CMK (cell line): Measurements from ENCODE around the gene RAP1GAP.

ENCODE experiments used
- DNase-seq: peaks from one replicate; pipeline ENCODE4 v3.0.0-alpha.2; 2010; ENCODE audit warnings: low read depth

Gene RAP1GAP

GRCh38 chr1:21590934-21591333 is 78.2 kb downstream of the RAP1GAP start:
- DNase-seq: no peak

DNA sequence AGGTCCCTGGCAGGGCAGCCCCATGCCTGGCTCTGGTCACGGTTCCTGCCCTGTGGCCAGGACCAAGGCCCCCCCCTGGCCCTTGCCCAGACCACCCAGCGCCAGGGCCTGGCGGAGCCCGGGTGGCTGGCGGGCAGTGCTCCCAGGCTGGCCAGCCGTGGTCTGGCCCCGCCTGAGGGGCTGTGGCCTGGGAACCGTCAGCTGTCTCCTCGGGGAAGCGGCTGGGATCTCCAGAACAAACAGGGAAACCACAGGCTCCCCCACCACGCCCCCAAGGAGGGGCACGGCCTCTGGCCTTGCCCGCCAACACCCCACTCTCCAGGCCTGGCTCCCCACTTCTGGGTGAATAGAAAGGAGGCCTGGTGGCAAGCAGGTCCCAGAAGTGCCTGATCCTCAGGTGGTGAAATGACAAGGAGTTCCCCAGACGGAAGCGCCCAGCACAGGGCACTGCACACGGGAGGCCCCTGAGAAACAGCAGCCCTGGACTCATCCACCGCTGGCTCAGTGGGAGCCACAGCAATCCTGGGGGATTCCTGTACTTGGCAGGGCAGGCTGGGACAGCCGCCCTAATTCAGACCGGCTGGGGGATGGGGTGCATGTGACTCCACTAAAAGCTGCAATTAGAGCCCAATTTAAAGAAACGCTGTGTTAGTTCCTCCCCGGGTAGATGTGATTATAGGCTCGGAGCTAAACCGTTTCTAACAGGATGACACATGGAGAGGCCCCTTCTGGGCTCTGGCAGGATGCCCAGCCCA is 78.9 kb downstream of the RAP1GAP start:
- DNase-seq: no peak

- DNase-seq: no peak
These were observed 79.5 kb downstream of the RAP1GAP start for GRCh38 chr1:21589618-21590017.

DNA sequence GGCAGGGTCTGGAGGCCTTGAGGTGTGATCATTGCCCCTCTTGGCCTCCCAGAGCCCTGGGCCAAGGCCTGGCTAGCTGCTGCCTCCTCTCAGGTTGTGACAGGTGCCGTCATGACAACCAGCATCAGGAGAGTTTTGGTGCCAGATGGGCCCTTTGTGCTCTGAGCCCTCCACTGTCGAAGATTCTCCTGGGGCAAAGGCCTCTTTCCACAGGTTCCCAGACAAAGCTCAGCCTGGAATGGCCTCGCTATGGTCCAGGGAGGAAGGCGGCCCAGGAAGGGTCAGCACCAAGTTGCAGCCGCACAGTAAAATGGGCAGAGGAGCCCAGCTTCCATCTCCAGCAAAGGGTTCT is 81.6 kb downstream of the RAP1GAP start:
- no peak for DNase-seq

DNA sequence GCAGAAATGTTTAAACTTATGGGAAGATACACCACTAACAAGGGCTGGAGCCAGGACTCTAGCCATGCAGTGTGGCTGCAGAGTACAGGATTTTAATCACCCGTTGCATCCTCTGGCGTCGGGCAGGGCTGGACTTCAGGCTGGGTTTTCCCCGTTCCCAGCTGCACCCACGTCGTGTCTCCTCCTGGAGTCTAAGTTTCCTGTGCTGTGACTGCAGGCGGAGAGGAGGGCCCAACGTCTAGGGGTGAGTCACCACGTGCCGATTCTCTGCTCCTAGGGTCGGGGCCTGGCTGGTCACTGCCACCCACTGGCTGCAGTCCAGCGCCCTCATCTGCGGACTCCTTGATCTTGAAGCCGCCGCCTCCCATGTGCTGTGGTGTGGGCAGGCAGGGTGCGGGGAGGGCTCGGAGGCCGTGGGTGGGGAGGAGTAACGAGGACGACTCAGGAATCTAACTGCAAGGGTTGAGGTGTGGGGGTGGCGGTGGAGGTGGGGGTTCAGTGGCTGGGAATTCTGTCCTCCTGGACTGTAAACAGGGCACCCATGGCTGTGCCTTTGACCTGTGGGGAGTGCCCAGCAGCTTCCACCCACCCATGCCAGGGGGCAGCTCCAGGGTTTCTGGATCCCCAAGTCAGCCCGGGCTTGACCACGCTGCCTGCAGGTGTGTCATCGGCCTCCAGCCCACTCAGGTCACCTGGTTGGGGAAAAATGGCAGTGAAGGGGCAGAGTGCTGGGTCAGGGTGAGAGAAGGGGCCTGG is 82.1 kb downstream of the RAP1GAP start:
- DNase-seq: no peak

DNA sequence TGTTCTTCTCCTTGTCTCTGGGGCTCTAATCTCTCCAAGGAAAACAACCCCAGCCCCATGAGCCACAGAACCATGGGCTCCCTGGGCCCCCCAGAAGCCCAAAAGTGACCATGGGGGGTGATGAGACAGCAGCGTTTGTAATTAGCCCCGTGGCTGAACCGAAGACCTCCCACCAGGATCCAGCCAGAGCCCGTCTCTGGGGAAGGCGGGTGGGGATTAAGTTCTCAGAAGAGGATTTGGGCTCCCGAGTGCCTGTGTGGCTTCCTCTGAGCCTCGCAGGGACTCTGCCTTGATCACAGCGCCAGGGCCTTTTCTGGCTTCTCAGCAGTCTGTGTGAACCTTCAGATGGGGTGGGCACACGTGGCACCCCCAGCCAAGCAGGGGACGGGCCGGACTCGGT is 82.9 kb downstream of the RAP1GAP start:
- no peak for DNase-seq

DNA sequence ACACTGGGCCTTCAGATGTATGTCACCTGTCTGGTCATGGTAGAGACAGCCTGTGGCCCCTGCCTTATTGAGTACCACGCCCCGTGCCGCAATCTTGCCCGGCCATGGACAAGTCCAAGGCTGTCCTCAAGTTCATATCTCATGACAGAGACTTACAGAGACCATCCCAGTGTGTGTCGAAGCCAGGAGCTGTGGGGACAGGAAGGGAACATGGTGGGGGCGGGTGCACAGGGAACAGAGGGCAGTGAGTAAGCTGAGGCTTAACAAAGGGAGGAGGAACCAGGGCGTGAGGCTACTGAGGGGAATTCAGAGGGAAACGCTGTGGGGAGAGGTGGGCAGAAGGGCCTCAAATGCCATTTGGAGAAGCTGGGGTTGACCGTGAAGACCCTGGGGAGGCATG is 84.1 kb downstream of the RAP1GAP start:
- DNase-seq: no peak

GRCh38 chr1:21584096-21584495 is 85.1 kb downstream of the RAP1GAP start:
- DNase-seq: no peak

DNA sequence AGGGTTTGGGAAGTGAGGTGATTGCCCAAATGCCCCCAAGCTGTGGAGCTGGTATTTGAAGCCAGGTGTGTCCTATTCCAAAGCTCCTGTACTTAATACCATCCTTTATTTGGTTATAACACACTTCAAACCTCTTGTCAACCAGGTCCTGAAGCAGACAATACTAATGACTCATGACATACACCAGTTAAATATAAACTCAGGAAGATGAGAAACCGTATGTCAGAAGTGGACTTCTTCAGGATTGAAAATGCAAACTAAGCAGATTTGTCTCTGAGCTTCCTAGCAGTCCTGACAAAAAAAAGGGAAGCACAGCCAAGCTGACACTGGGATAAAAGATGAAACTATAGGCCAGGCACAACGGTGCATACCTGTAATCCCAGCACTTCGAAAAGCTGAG is 89.4 kb downstream of the RAP1GAP start:
- no peak for DNase-seq

DNA sequence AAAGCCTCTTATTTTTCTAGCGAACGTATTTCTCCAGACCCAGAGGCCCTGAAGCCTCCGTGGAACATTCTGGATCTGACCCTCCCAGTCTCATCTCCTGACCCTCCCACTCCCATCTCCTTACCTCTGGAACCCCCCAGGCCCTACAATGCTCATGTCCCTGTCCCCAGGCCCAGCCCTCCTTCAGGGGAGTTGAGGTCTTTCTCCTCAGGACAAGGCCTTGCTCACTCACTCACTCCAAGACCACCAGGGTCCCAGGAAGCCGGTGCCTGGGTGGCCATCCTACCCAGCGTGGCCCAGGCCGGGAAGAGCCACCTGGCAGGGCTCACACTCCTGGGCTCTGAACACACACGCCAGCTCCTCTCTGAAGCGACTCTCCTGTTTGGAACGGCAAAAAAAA is 91.2 kb downstream of the RAP1GAP start:
- no peak for DNase-seq

GRCh38 chr1:21577324-21577723 is 91.8 kb downstream of the RAP1GAP start:
- no peak for DNase-seq

DNA sequence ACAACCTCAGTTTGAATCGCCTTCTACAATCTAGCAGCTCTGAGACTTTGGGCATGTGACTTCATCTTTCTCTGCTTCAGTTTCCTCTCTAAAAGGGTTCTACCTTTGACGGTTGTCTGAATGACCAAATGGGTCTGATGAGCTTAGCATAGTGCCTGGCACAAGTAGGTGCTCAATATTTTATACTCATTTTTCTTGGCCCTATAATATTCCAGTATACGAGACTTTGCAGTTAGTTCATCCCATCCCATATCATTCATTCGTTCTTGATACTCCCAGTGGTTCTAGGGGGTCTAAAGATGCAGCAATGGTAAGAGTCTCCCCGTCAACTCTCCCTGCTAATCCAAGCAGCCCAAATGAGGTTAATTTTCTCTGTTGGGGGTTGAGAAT is 92.4 kb downstream of the RAP1GAP start:
- DNase-seq: no peak

DNA sequence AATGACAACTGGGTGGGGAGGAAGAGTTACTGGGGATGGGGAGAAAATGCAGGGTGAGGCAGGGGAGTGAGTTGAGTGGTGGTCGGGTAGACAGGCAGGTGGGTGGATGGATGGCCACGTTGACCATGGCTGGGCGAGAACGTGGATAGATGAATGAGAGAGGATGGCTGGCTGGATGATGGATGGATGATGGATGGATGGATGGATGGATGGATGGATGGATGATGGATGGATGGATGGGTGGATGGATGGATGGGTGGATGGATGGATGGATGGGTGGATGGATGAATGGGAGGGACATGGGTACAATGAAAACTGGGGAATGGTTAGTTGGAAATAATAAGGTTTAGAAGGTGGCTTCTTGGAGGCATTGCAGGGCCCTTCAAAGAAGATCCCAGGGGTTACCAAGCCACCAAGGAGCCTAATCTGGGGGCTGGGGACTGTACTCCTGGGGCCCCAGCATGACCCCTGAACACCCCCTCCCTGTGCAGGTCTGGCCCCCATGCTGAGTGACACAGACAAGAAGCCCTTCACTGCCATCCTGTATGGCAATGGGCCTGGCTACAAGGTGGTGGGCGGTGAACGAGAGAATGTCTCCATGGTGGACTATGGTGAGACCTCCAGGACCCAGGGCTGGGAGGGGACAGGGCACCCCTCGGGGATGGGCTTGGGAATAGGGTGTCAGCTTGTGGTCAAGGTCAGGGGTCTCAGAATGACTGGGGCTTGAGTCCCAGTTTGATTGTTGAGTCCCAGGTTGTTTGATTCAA is 92.9 kb downstream of the RAP1GAP start:
- no peak for DNase-seq

DNA sequence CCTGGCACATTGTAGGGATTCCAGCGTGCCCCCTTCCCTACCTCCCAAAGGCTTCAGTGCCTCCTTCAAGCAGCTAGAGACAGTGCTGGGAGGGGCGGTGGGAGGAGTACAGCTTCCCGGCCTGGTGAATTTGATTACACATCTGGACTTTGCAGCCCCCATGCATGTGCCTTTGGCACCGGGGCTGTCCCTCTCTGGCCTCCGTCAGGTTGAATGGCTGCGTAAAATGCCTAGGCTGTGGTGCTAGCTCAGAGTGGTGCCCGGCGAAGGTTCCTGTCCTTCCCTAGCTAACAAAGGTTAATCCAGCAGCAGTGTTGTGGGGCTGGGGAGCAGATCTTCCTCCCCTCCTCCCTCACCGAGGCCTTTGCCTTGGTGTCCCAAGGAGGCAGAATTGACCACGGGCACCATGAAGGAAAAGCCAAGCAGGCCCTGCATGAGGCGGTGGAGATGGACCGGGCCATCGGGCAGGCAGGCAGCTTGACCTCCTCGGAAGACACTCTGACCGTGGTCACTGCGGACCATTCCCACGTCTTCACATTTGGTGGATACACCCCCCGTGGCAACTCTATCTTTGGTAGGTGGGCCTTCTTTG is 93.7 kb downstream of the RAP1GAP start:
- DNase-seq: no peak

DNA sequence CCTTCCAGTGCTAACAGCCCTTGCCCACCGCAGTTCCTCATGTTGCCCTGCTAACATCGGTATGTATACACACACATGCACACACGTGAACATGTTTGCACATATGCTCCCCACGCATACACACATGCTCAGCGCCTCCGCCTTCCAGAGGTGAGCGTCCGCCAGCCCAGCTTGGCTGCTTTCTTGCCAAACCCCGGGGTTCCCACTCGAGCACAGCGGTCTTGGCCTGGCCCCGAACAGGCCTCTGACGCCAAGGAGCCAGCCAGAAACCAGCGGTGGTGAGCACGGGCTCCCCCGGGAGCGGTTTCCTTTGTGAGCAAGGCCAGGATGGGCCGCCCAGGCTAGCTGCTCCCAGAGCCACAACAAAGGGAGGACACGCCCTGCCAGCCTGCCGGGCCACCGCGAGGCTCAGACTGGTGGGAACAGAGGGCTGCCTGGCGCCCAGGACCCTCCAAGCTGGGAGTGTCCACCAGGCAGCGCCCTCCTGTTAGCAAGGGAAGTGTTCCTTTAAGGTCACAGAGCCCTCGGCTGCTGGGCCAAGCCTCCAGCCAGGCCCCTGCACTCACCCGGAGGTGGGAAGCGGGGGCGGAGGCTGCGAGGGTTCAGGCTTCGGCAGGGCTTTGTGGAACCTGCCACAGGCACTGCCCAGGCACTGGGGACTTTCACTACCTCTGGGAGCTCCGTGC is 94.5 kb downstream of the RAP1GAP start:
- DNase-seq: no peak

DNA sequence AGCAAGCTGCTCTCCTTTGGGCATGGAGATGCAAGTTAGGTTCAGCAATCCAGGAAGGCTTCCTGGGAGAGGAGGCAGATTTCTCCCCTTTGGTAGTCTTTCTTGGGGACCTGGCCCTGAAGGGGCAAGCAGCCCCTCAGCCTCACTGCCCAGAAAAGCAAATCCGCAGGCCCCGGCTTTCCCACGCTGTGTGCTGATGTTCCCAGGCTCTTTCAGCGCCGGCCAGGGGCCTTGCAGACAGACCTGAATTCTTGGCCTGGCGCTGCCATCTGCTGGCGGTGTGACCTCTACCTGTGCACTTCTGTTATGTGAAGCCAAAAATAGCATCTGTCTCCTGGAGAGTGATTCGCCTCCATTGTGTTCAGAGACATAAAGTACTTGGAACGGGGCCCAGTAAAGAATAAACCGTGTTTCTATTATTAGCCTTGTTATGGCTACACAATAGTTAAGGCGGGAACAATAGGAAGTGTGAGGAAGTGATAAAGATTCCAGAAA is 95.1 kb downstream of the RAP1GAP start:
- no peak for DNase-seq

- no peak for DNase-seq
These were observed 95.7 kb downstream of the RAP1GAP start for GRCh38 chr1:21573475-21573874.

- DNase-seq: no peak
These were observed 96.4 kb downstream of the RAP1GAP start for GRCh38 chr1:21572735-21573277.

GRCh38 chr1:21572221-21572620 is 96.9 kb downstream of the RAP1GAP start:
- DNase-seq: no peak

DNA sequence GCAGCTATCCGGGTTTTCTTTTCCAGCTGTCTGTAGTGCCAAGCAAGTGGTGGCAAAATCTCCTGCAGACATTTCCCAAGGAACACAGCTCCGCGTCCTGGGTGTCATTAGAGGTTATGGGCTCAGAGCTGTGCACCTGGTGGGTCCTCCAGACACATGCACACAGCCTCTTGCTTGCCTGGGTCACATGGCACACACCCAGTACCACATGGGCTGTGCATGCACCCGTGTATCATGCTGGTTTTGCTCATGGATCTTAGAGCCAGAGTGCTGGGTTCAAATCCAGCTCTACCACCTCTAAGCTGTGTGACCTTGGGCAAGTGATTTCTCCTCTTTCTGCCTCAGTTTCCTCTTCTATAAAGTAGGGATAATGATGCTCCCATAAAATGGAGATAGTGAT is 98.3 kb downstream of the RAP1GAP start:
- no peak for DNase-seq

DNA sequence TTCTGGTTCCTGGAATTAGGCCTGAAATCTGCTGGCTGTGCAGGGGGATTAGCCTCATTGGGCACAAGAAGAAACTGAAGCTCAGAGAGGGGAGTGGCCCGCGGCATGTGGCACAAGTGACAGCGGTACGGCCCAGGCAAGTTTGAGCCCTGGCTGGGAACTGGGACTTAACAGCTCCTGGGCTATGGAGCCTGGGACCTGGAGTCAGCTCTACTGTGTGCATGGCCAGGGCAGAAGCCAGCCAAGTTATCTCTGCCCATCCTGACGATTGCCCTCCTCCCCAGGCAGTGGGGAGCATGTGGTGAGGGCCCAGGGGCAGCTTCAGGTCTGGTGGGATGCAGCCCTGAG is 98.7 kb downstream of the RAP1GAP start:
- no peak for DNase-seq
